NCI-H187 treated with DMSO at 0.1 percent for 48 hours (cell line): ENCODE results near the gene RNF40.

Experiments
- DNase-seq: peaks from one replicate; lab custom pipeline; 2025; lab: John Stamatoyannopoulos, UW

The RNF40 gene

GRCh38 chr16:30762991-30763725 is 1.0 kb downstream of the RNF40 start:
- no peak for DNase-seq

- DNase-seq: no peak
Measured at GRCh38 chr16:30764086-30764485, 2.0 kb downstream of the RNF40 start.

- no peak for DNase-seq
Measured at GRCh38 chr16:30764816-30765465, 2.8 kb downstream of the RNF40 start.

- DNase-seq: no peak
Measured at GRCh38 chr16:30766206-30766932, 4.2 kb downstream of the RNF40 start.

GRCh38 chr16:30766933-30767284 is 4.8 kb downstream of the RNF40 start:
- no peak for DNase-seq

- no peak for DNase-seq
Measured at GRCh38 chr16:30767767-30768465, 5.8 kb downstream of the RNF40 start.

- no peak for DNase-seq
Measured at GRCh38 chr16:30768583-30769181, 6.6 kb downstream of the RNF40 start.

GRCh38 chr16:30769379-30770089 is 7.4 kb downstream of the RNF40 start:
- no peak for DNase-seq

GRCh38 chr16:30771726-30772125 is 9.6 kb downstream of the RNF40 start:
- DNase-seq: no peak

GRCh38 chr16:30773826-30774225 is 11.7 kb downstream of the RNF40 start:
- DNase-seq: no peak

- DNase-seq: no peak
Measured at GRCh38 chr16:30774367-30775130, 12.4 kb downstream of the RNF40 start.

- DNase-seq: no peak
Measured at GRCh38 chr16:30775131-30775391, 12.9 kb downstream of the RNF40 start.

GRCh38 chr16:30775392-30776188 is 13.5 kb downstream of the RNF40 start:
- no peak for DNase-seq

- no peak for DNase-seq
Measured at GRCh38 chr16:30777591-30778297, 15.6 kb downstream of the RNF40 start.

GRCh38 chr16:30778549-30779244 is 16.6 kb downstream of the RNF40 start:
- no peak for DNase-seq

GRCh38 chr16:30779596-30779995 is 17.5 kb downstream of the RNF40 start:
- no peak for DNase-seq

GRCh38 chr16:30780021-30780420 is 17.9 kb downstream of the RNF40 start:
- no peak for DNase-seq

- no peak for DNase-seq
Measured at GRCh38 chr16:30780549-30780948, 18.4 kb downstream of the RNF40 start.
